HL-60/S4 treated with retinoic acid at 250 ng/mL for 4 days and 3 days (cell line): ENCODE measurements around the gene ALDH1A2.
"Not testable (repeated sequence)": the region's sequence is repeated elsewhere in the genome, so short reads cannot be mapped to it uniquely, and the experiment has no call there.

Experiments used
- in situ Hi-C: fragments of 300-500 bp; cut with MboI; formaldehyde crosslinking; loops from 2 replicates; pipeline ENCODE4 v1.7.0; 2022; ENCODE audit warnings: low sequenced_read_pairs

ALDH1A2 gene

DNA sequence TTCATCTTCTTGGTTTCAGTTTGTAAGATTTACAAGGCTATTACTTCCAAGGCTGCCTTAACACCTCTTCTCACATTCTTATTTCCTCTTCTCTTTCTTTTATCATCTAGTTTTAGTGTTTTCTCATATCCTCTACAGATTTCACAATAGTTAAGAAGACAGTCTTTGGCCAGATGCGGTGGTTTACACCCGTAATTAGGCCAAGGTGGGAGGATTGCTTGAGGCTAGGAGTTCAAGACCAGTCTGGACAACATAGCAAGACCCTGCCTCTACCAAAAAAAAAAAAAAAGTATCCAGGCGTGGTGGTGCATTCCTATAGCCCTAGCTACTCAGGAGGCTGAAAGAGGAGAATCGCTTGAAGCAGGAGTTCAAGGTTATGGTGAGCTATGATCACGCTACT lies 3.5 kb upstream of the ALDH1A2 start:
- in situ Hi-C loops, result no loop called here

DNA sequence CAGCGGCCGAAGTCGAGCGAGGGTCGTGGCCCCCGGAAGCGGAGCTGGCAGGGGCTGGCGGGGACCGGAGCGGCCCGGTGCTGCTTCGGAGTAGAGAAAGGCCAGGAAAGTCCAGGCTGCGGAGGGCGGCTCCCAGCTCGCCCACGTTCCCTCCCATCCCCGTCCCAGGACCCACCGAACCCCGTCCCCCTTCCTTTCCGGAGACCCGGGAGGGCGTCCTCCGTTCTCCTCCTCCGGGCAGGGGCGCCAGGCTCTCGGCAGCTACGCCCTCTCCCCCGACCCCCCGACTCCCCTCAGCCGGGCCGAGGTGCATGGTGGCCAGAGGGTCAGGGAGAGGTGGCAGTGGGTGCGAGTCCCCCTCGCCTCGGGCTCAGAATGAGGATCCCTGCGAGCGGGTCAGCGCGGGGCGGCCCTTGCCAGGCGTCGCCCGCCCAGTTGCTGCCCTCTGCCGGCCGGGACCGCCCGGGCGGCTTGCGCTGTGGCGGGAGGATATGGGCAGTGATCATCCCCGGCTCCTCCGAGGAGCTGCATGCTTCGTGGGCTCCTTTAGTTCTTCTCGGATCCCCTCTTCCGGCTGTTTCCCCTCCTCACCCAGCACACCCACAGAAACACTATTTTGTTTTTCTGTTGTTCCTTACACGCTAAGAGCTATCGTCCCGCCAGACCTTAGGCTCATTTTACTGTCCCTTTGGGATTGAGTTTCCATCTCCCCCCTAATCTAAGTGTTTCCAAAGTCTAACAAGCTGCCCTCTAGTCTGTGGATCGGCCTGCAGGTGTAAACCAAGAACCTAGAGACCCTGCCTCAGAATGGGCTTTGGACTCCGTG lies 744 bp upstream of the ALDH1A2 start:
- in situ Hi-C loops, result no loop called here

DNA sequence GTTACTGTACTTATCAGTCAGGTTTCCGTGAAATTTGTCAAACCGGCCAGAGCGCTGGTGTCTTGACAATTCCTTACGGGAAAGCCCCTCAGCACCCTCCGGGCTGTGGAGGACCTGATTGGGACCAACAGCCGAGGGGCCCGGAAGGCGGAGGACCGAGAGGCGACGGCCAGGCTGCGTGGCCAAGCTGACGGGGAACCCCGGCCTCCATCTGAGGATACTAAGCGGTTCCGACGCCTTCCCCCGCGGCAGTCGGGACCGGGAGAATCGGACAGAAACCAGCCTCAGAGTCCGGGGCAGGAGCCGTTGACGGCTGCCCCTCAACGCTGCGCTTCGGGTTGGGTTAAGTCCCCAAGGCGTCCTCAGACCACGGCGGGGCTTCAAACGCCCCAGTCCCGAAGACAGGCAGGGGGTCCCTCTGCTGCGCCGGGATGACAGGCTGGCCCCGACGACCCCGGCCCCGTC lies 499 bp downstream of the ALDH1A2 start:
- in situ Hi-C loops, result no loop called here

DNA sequence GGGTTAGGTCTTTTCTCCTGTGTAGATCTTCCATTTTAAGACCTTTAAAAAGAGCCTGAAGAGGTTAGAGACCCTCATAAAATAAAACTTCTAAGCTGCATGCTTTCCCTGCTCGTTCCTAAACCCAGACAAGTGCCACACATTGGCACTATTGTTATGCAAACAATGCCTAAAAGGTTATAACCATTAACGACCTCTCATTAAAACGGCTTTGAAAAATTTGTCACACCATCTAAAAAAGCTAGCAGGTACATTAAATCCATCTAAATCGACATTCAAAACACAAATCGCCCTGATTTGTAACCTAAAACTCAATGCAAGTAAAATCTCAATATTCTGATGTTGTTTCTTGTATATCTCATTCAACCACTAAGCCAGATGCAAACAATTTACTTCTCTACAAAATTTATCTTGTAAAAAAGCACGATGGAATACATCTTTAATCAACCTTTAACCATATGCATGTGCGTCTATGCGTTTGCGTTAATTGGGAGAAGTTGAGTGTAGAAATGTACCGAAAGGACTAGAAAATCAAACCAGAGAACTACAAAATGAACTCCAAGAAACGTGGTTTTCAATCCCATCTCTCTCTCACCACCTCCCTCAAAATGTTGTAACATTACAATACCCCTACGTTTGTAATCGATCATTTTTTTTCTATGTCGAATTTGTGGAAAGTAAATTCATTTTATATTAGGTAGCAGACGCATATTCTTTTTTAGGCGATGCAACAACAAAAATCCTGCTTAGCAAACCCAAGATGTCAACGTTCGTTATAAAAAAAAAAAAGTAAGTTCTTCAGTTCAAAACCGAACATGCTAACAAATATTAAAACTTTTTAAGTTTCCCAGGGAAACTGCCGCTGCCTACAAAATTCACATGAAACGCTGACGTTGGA lies 1.2 kb downstream of the ALDH1A2 start:
- in situ Hi-C loops, result no loop called here

DNA sequence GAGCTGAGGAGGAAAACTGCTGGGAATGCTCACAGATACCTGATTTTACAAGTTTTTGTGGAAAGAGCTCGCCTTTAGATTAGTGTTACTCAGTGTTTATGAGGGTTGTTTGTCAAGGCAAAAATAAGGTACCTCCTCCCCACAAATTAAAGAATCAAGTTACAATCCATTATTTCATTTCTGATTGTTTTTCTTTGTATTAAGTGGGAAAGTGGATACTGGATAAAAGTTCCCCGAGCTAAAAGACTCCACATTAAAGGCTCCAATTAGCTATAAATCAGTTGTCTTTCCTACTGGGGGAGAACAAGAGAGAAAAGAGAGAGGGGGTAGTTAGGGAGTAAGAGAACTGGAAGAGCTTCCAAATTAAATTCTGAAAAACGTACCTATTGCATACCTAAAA lies 1.9 kb downstream of the ALDH1A2 start:
- in situ Hi-C loops, result no loop called here

DNA sequence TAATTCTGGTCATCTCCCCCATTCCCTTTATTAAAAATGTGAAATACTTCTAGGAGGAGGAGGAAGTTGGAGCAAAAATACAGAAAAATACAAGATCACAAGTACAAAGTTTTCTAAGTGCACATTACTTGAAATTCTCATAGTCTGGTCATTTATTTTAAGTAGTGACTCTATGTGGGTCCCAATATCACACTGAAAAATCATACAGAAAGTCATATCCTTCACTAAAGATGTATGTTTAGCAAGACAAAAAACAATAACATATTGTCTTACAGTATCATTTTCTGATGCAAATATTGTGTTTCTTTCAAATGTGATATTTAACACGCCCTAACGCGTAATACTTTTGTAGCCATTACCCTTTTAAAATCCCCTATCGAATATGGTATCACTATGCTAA lies 2.5 kb downstream of the ALDH1A2 start:
- in situ Hi-C loops, result no loop called here

DNA sequence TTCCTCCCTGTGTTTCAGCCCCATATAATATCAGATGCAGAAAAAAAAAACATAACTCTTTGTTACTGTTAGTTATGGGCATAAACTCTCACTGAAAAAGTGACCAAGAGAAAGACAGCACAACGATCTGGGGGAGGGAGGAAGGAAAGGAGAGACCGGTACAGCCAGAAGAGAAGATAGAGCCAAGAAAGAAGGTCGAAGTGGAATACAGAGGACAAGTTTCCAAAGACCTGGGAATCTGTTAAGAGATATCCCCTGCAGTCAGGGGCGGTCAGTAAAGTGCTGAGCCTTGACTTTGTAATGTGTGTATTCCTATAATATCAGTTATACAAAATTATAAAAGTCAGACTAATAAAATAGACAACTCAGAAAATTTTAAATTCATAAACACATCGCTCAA lies 3.3 kb downstream of the ALDH1A2 start:
- in situ Hi-C loops, result no loop called here

DNA sequence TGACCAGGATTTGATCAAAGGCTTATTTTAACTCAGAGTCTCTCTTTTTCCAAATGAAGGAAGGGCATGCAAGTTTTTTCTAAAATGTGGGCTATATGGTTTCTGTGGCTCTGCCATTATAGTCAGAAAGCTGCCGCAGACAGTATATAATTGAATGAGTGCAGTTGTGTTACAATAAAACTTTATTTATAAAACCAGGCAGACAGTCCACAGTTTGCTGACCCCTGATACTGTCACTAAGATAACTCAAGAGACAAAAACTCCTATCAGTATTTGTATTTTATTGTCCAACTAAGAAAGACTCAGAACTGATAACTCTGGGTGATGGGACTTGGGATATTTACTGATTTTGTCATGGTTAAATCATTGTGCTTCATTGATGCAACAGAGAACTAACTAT lies 4.9 kb downstream of the ALDH1A2 start:
- in situ Hi-C loops, result no loop called here

DNA sequence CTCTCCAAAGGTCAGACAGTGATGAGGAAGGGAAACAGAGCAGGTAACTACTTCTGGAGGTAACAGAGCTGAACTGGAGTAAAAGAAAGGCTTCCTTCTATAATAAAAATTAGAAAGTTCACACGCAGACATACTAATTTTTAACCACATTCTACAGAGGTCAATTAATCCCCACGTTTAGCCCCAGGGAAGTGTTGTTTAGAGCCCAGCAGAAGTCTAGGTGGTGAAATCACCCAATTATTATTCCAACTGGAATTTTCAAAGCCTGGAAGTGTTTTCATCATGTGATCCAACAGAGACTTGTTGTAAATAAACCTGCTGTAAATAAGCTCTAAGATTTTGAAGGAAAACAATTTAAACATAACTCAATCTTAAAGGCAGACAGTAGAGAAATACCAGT lies 6.8 kb downstream of the ALDH1A2 start:
- in situ Hi-C loops, result no loop called here

DNA sequence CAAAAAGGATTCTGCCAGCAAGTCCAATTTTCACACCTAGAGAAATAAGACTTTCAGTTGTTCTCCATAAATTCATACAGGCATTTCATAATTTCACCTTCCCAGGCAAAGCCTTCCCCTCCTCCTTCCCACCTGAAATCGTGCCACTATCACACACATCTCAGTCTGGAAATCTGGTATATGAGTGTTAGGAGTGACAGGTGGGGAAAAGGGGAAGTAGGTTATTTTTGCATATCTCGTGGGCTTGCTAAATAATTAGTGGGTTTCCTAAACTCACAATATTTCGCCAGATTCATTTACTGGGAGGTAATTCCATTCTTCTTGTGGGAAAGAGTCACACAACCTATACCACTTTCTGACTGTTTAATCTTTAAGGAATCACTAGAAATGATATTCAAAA lies 7.4 kb downstream of the ALDH1A2 start:
- in situ Hi-C loops, result no loop called here

DNA sequence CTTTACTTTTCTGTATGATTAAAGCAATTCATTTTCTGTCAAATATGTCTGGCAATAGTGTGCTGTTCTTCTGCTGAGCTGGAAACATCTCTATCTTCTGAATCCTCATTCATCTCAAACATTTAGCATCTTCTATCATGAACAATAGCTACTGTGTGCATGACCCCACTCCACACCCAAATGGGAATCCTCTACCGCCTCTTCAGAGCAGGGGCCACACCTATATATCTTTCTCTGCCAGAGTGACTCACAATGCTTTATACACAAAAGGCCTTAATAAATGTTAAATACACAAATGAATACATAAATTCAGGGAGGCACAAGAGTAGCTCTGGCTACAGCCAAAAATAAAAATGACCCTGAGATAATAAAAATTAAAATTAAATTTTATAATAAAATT lies 8.0 kb downstream of the ALDH1A2 start:
- in situ Hi-C loops, result no loop called here

DNA sequence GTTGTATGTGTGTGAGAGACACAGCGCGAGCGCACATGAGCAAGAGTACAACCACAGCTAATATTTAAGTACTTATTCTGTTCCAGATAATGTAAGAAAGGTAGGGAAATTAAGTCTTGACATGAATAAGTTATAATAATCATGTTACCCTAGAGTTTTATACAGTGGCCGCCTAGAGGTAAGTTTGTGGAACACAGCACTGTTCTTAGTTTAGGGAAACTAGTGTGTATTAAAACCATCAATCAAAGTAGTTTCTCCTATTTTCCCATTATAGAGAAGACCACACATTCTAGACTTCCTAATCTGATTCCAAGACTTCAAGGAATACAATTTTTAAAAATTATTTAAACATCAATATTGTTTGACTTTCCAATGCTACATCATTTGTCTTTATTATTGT lies 9.5 kb downstream of the ALDH1A2 start:
- in situ Hi-C loops, result no loop called here

DNA sequence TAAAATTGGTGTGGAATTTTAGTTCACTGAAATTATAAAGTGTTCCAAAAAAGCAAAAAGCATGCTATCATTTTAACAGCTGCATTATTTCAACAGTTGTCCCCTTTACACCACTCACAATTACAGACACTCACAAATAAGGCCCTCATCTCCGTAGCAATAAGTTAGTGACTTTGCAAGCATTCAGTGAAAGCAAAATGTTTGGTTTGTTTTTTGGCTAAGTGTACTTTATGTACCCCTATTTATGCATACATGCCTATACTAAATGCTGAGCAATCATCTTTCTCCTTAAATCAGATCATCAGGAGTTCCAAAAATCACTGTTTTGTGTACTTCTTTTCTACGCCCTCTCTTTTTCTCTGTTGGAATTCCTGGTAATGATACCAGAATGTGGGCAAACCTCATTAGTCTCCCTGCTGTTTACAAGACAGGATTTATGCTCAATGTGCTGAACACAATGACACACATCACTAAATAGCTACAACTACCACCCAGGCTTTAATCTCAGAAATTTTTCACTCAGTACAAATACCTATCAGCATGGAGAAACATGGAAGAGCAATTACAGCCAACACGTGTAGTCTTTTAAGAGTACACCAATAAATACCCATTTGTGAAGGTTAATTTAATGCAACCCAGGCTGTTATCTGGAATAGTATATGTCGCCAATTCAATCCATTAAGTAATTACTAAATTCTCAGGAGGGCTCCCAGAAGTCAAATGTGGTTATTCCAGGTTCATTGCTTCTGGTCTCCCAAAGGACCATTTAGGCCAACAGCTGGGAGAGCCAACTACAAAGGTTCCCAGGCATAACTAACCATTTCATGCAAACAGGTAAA lies 12.0 kb downstream of the ALDH1A2 start:
- in situ Hi-C loops, result no loop called here

DNA sequence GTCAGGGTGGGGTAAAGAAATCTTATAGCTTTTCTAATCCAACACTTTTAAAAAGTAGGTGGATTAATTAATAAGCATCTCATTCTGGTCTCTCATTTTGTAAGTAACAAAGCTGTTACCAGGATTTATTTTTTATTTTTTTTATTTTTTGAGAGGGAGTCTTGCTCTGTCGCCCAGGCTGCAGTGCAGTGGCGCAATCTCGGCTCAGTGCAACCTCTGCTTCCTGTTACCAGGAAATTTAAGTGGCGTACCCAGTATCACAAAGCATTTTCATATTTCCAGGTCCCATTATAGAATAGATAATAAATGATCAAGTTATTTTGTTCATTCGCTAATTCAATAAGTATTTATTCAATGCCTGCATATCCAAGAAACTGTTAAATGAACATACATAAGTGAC lies 13.2 kb downstream of the ALDH1A2 start:
- in situ Hi-C loops, result no loop called here

DNA sequence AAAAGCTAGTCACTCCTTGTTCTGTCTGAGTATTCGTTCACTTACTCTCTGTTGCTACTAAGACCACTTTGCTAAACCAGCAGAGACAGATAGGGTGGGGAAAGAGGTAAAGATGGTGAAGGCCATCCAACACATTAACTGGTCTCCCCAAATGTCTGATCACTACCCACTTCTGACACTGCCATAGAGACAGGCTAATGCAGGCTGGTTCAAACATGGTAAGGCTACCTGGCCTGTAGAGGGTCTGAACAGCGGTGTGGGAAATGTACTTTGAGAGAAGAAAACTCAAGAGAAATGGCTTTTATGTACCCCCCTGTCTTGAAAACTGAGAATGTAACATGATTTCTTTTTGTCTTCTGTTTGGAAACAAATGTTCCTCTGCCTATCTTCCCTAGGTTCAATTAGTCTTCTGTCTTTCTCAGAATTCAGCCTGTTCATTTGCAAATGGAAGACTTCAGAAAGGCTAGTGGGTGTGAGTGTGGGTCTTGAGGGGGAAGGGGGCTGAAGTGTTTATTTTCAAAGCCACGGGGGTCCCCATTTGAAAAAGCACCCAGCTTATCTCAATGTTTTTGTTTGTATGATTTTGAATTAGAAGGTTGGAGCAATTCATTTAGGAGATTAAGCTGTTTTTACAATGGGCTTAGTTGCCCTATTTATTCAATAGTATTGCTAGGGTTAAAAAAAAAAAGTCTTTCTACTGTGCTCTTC lies 15.8 kb downstream of the ALDH1A2 start:
- in situ Hi-C loops, result no loop called here

DNA sequence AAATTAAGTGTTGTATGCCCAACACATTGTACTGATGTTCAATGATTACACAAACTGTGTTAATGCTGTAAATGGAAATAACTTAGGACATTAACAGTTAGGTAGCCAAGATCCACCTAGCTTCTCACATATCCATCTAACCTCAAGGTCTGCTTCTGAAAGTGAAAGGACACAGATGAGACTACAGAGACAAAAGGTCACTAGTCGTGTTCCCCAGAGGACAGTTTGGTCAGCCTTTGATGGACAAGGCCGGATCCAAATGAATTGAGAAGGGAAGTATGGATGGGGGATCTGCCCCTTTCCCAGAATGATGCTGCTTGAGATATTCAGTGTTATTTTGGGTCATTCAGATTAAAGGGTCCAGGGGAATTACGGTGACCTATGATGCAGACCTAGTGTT lies 17.2 kb downstream of the ALDH1A2 start:
- in situ Hi-C loops, result no loop called here

DNA sequence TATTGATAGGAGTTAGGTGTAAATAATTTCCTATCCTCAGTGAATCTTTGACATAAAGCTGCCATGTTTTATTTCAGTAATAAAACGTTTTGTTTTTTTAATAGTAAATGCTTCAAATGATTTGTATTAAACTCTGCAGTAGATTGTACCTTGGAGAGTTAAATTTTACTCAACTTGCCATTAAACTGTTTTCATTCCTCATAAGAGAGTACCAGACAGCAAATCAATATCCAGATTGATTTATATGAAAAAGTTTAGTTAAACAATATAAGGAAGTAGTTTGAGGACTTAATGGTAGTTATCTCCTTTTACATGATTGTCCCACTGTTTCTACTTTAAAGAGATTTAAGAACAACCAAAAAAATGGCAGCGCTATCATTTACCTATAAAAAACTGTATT lies 18.4 kb downstream of the ALDH1A2 start:
- in situ Hi-C loops, result no loop called here

DNA sequence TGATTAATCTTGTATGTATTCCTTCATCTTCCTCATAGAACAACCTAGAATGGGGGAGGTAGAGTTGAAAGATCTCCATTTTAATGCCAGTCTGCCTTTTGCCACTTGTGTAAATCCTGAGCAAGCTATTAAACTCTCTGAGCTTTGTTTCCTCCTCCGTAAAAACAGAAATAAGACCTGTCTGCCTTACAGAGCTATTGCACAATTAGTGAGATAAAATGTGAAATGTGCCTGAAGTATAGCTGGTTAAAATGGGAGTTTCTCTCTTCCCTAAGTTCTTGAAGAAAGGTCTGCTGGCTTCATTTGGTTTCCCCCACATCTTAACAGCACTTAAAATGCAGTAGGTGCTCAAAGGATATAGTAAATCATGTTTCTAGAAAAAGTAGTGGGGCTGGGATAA lies 19.0 kb downstream of the ALDH1A2 start:
- in situ Hi-C loops, result no loop called here

DNA sequence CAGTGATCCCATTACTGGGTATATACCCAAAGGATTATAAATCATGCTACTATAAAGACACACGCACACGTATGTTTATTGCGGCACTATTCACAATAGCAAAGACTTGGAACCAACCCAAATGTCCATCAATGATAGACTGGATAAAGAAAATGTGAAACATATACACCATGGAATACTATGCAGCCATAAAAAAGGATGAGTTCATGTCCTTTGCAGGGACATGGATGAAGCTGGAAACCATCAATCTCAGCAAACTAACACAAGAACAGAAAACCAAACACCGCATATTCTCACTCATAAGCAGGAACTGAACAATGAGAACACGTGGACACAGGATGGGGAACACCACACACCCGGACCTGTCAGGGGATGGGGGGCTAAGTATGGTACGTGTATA lies 20.1 kb downstream of the ALDH1A2 start:
- in situ Hi-C loops, result not testable (repeated sequence)

DNA sequence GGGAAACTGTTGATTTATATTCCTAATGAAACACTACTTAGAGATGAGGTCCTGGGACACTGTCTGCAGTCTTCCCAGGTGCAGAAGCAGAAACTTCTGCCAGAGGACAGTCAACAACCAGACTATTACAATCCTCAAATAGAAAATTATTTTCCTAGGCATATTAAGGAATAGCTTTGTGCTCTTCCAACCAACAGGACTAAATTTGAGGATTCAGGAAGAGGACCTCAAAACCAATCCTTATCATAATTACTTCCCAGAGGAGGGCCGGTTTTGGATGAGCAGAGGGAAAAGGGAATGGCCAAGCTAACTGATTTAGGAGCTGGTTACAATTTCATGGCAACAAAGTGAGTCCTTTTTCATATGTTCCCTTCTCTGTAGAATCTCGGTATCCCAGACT lies 21.0 kb downstream of the ALDH1A2 start:
- in situ Hi-C loops, result no loop called here
